Fibroblast of the aortic adventitia (primary cell): ENCODE measurements around the gene PRF1. TPM values are rescaled to one million over a fixed set of nuclear protein-coding genes. Genes with fewer than 3 reads are reported as not detected.

Experiments
- DNase-seq: peaks from one replicate; pipeline ENCODE4 v3.0.0-alpha.2; 2010; ENCODE audit warnings: low read depth
- H3K4me3 ChIP-seq: 2 replicates; pipeline ENCODE4 v1.5.1; 2011; ENCODE audit warnings: low read depth, mild to moderate bottlenecking, control low read depth, low read length, moderate library complexity
- total RNA-seq: library from RNA; depleted of rRNA; stranded (reverse); fragments of >200 nt; gene quantifications from 2 replicates; pipeline ENCODE4 v1.2.3, GENCODE V29; 2012; ENCODE audit warnings: low replicate concordance
- TF ChIP-seq, protein P1 (sequence below): IDR thresholded peaks from 2 replicates; pipeline ENCODE4 v1.5.1; 2011; ENCODE audit warnings: mild to moderate bottlenecking, low read length, control low read depth, inconsistent platforms; ENCODE audit not compliant: insufficient read depth

PRF1 gene
- total RNA-seq, 1 donor: not detected

DNA sequence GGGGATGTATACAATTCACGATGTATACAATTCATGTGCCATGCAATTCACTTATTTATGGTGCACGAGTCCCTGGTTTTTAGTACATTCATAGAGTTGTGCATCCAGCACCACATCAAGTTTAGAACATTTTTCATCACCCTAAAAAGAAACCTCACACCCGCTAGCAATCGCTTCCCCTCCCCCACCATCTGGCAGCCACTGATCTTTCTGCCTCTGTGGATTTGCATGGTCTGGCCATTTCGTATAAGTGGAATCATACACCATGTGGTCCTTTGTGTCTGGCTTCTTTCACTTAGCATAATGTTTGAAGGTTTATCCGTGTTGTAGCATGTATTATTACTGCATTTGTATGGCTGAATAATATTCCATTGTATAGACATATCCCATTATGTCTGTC is 52.1 kb downstream of the PRF1 start:
- no peak for DNase-seq
- TF ChIP-seq, protein P1, sequence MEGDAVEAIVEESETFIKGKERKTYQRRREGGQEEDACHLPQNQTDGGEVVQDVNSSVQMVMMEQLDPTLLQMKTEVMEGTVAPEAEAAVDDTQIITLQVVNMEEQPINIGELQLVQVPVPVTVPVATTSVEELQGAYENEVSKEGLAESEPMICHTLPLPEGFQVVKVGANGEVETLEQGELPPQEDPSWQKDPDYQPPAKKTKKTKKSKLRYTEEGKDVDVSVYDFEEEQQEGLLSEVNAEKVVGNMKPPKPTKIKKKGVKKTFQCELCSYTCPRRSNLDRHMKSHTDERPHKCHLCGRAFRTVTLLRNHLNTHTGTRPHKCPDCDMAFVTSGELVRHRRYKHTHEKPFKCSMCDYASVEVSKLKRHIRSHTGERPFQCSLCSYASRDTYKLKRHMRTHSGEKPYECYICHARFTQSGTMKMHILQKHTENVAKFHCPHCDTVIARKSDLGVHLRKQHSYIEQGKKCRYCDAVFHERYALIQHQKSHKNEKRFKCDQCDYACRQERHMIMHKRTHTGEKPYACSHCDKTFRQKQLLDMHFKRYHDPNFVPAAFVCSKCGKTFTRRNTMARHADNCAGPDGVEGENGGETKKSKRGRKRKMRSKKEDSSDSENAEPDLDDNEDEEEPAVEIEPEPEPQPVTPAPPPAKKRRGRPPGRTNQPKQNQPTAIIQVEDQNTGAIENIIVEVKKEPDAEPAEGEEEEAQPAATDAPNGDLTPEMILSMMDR: no peak
- no peak overlapping the region for H3K4me3 ChIP-seq

DNA sequence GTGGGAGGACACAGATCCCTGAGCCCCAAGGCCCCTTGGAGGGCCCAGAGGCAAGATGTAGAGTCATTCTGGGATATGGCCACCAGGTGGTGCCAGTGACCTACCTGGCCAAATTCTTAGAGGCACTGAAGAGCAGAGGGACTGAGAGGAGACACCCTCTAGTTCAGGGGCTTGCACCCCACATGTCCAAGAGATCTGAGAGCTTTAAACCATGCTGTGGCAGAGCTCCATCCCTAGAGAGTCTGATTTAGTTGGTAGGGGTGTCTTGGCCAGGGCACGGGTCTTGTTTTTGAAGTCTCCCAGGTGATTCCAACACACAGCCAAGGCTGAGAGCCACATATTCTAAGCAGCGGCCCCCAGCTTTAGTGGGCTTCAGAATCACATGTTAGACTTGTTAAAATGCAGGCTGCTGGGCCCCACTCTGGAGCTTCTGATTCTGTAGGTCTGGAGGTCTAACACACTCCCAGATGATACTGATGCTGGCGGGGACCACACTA is 52.5 kb downstream of the PRF1 start:
- peak; percentile 75 for DNase-seq
- no peak overlapping the region for H3K4me3 ChIP-seq
- TF ChIP-seq, protein P1: peak; percentile 92

DNA sequence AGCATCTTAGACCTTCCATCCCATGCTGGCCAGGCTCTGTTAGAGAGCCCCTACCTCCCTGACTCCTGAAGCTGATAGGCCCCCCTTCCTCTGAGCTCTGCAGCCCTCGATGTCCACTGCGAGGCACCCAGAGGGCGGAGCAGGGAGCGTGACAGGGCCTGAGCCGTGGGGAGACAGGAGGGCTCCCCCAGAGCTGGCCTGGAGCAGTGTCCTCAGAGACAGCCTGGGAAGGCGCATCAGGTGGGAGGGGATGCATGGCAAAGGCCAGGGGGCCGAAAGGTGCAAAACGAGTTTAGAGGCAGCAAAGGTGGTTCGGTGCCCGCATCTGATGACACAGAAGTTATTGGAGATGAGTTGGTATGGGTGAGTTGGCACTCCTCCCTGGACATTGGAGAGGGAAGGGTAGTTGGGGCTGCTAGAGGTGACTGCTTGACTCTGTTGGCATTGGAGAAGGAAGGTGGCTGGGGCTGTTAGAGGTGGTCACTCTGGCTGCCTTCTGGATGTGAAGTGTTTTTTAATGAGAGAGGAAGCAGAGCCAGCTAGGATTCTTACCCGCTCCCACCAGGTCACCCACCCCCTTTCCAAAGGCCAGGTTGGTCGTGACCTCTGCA is 53.1 kb downstream of the PRF1 start:
- TF ChIP-seq, protein P1: no peak
- no peak for DNase-seq

More for the DNA sequence above, 53.1 kb downstream of the PRF1 start:
- H3K4me3 ChIP-seq: no peak overlapping the region

Other genes with a start within 250 kb of the PRF1 start
- 3.7 and 8.6 TPM in 2 replicates for gene LRRC20, start 220.1 kb downstream of the PRF1 start, total RNA-seq
- gene EIF4EBP2, start 198.6 kb downstream of the PRF1 start, total RNA-seq: 54.2 and 60.2 TPM in 2 replicates
- gene NODAL, start 161.1 kb downstream of the PRF1 start, total RNA-seq: not detected in 2 replicates
- 0.16 and 0.18 TPM in 2 replicates for gene PALD1, start 124.0 kb downstream of the PRF1 start, total RNA-seq
- 2.0 and 5.3 TPM in 2 replicates for gene ADAMTS14, start 69.8 kb upstream of the PRF1 start, total RNA-seq
- not detected in 2 replicates for gene TBATA, start 182.6 kb upstream of the PRF1 start, total RNA-seq
- 26.3 and 117 TPM in 2 replicates for gene SGPL1, start 213.2 kb upstream of the PRF1 start, total RNA-seq